NCI-H1694 (cell line): Measurements from ENCODE around the gene DNAI4.
"Not testable (repeated sequence)": the region's sequence is repeated elsewhere in the genome, so short reads cannot be mapped to it uniquely, and the experiment has no call there.

Source experiments
- DNase-seq: peaks from one replicate; lab custom pipeline; 2025; lab: John Stamatoyannopoulos, UW

Gene DNAI4

DNA sequence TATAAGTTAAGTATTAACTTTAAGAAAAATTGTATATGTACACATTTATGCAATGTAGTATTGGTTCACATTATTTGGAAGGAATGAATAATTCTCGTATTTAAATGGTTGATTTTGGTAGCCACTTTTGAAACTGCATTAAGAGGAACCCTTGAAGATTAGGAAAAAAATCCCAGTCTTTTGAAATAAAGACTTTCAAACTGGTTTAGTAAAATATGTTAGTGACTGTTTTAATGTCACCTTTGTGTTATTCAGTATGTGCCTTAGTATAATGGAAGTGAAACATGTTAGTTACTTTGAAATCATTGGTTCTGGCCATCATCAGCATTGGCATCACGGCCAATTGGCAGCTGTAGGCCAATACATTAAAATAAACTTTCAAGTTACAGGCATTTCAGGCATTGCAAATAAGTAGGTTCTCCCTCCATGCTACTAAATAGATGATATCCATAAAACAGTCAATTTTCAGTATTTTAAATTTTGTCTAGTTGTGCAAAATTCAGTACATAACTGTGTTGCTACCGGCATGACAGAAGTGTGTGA lies 4.6 kb upstream of the DNAI4 start:
- DNase-seq = no peak

- DNase-seq = no peak
Observed at GRCh38 chr1:66927528-66927927, 2.9 kb upstream of the DNAI4 start.

DNA sequence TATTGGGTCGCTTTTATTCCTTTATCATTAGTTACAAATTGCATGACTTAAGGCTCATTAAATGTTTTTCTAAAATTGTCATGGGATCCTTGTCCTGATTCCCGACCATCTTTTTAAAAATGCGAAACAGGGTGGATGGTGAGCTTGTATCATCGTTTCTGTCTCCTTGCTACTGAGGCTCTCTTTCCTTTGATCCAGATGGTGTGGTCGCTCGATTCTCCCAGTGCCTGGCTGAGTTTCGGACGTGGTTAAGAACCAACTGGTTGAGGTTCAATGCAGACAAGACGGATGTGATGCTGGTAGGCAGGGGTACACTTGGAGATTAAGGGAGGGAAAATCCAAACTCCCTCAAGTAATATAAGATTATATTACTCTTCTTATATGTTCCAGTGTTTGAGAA lies 1.3 kb upstream of the DNAI4 start:
- DNase-seq = peak; percentile 34

DNA sequence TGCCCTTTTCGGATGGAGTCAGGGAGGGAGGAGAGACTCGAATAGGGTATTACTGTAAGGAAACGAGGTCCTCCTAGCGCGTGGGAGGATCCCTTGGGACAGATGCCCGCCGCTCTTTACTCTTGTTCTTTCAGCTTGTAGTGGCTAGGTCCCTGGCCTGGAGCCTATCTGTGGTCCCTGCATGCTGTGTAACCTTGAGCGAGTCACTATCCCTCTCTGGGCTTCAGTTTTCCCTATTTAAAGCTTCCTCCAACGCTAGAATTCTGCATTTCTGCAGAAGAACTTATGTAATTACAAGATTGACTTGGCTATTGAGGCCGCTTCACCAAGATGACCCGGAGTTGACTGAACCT lies 878 bp upstream of the DNAI4 start:
- DNase-seq = no peak

DNA sequence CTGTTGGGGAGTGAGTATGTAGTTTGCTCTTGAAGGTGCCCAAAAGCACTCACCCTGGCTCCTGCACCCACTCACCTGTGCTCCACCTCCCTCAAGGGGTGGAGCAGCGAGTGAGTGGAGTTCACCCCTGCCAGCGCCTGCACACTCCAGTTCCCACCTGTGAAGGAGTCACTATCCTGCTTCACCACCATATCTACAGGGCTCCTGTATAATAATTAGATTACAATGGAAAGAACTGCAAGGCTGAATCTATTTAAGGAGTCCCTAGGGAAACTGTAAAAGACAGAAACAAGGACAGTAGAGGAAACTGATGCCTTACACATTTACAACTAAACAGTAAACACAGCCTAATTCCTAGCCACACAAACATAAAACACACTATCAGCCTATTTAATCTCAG lies 4.1 kb downstream of the DNAI4 start:
- no peak for DNase-seq

DNA sequence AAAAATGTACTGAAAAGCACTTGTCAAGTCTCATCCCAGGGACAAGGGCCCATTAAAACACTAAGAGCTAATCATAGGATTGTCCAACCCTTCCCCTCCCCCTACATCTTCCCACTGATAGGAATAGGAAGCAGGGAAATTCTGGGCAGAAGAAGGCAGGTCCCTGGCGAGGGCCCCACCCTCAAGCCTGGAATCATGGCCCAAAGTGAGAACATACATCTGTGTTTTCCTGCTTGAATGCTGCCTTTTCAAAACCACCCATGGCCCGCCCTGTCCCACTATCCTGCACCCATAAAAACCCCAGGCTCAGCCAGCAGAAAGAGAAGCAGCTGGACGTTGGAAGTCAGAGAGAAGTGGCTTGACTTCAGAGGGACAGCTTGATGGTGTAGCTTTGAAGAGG lies 4.8 kb downstream of the DNAI4 start:
- DNase-seq = no peak

DNA sequence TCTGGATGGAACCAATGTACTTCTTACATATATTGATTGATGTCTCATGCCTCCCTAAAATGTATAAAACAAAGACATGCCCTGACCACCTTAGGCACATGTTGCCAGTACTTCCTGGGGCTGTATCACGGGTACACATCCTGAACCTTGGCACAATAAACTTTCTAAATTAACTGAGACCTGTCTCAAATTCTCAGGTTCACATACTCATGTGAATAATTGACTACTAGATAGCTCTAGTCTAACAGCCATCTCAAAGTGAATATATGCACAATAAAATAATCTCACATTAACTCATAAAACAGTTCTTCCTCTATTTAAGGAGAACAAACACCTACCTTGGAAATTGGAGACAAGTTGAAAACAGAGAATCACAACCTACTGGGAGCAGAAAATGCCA lies 5.6 kb downstream of the DNAI4 start:
- DNase-seq = no peak

- no peak for DNase-seq
Observed at GRCh38 chr1:66917476-66917875, 7.2 kb downstream of the DNAI4 start.

DNA sequence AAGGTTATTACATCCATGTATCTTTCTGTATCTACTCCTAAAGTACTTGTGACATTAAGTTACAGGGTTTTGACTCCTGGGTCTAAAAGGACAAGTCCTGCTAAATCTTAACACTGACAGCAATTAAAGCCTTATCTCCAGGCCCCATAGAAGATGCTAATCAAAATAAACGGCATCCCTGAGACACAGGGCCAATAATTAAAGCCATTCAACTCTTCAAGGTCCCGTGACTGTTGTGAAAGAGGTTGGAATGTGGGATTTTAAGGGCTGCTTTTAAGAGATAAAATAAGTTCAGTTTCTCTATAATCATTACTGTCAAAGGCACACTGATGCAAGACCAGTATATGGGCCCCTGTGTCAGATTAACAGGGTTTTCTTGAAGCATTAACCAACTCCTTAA lies 8.3 kb downstream of the DNAI4 start:
- no peak for DNase-seq

DNA sequence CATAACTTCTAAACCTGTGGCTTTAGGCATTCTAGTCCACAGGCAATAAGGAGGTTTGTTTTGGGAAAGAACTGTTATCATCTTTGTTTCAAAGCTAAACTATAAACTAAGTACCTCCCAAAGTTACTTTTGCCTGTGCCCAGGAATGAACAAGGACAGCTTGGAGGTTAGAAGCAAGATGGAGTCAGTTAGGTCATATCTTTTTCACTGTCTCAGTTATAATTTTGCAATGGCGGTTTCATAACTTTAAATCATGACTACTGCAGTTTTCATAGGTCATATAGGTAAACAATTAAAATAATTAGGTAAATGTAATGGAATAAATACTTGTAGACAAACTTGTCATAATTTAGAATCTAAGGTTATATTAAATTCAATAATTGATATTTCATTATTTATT lies 9.5 kb downstream of the DNAI4 start:
- DNase-seq = not testable (repeated sequence)

- DNase-seq = no peak
Observed at GRCh38 chr1:66893712-66894111, 30.9 kb downstream of the DNAI4 start.

- no peak for DNase-seq
Observed at GRCh38 chr1:66890621-66891020, 34.0 kb downstream of the DNAI4 start.

GRCh38 chr1:66889030-66889429 lies 35.6 kb downstream of the DNAI4 start:
- DNase-seq = no peak

DNA sequence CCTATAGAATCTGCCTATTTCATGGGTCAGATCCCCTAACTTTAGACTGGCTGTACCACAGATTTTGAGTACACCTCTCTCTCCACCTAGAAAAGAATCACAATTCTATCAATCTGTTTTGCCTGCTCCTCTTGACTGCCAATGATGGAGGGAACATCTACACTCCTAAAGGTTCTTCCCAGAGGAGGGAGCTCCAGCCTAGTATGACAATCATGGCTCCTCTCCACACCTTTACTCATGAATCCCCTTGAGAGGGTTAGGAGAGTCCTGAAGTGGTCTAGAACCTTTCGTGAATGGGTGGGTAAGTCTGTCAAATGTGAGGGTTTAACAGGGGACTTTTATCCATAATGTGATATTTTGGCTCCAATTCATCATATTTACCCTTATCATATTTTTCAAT lies 48.0 kb downstream of the DNAI4 start:
- no peak for DNase-seq

GRCh38 chr1:66873111-66873510 lies 51.5 kb downstream of the DNAI4 start:
- no peak for DNase-seq

GRCh38 chr1:66872024-66872423 lies 52.6 kb downstream of the DNAI4 start:
- not testable (repeated sequence) for DNase-seq

- DNase-seq = no peak
Observed at GRCh38 chr1:66867501-66867900, 57.2 kb downstream of the DNAI4 start.

- DNase-seq = no peak
Observed at GRCh38 chr1:66860529-66860928, 64.1 kb downstream of the DNAI4 start.

DNA sequence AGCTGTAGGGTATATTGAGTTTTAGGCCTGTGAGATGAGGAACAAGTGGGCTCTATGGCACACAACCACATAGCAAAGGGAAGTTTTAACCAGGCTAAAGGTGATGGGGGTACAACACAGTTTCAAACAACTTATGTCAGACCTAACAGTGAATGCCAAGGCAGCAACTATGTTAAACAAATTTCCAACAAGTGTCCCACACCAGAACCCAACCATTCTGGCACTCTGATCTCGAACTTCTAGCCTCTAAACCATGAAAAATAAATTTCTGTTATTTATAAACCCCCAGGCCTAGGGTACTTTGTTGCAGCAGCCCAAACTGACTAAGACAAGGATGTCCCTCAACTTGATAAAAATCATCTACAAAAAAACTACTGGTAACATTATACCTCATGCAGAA lies 71.3 kb downstream of the DNAI4 start:
- no peak for DNase-seq

GRCh38 chr1:66852870-66853269 lies 71.8 kb downstream of the DNAI4 start:
- DNase-seq = no peak

GRCh38 chr1:66850989-66851388 lies 73.7 kb downstream of the DNAI4 start:
- no peak for DNase-seq

DNA sequence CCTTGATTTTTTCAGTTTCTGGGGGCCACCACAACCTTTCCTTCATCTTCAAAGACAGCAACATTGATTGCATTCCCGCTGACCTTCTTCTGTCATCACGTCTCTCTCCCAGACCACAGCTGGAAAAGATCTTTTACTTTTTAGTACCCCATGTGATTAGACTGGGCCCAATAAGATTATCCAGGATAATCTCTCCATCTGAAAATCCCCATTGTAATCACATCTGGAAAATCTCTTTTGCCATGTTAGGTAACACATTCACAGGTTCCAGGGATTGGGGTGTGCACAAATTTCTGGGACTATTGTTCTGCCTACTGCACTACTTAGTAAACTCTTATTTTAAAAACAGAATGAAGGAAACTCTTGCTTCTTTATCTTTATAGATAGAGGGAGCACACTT lies 76.5 kb downstream of the DNAI4 start:
- DNase-seq = no peak

- DNase-seq = no peak
Observed at GRCh38 chr1:66840929-66841328, 83.7 kb downstream of the DNAI4 start.

DNA sequence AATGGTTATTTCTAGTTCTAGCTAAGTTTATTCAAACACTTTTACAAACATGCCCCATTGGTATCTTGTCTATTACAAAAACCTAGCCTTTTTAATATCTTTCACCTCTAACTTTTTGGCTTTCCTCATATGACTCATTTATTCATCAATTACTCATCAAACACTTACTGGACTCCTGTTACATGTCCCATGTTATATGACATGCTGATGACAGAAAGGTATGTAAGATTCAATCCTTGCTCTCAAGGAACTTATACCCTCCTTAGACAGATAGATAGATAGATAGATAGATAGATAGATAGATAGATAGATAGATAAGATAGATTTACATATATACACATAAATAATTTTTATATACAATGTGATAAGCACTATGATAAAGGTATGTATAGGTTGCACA lies 89.7 kb downstream of the DNAI4 start:
- DNase-seq = no peak

DNA sequence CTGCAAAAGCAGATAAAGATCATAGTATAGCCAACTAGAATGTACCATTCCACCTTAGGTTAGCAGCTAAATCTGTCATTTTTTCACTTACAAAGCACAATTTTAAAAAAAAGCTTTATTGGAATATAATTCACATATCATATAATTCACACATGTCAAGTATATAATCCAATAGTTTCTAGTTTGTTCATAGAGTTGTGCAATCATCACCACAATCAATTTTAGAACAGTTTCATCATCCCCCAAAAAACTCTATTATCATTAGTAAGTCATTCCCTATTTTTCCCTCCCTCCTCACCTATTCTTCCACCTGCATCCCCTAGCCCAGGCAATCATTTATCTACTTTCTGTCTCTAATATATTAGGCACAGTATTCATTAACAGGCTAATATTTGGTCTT lies 91.5 kb downstream of the DNAI4 start:
- no peak for DNase-seq
